Measurements from ENCODE around the gene UNC5B.

UNC5B gene

GRCh38 chr10:71223347-71224058 lies 11.1 kb downstream of the UNC5B start:
- DNase-seq, result no peak

- no peak for DNase-seq
These were observed 13.1 kb downstream of the UNC5B start for GRCh38 chr10:71225291-71226058.

- no peak for DNase-seq
These were observed 16.7 kb downstream of the UNC5B start for GRCh38 chr10:71228875-71229675.

- no peak for DNase-seq
These were observed 17.6 kb downstream of the UNC5B start for GRCh38 chr10:71229726-71230655.

GRCh38 chr10:71230656-71231025 lies 18.3 kb downstream of the UNC5B start:
- no peak for DNase-seq

- no peak for DNase-seq
These were observed 18.8 kb downstream of the UNC5B start for GRCh38 chr10:71231206-71231605.

GRCh38 chr10:71232089-71232998 lies 20.0 kb downstream of the UNC5B start:
- DNase-seq, result peak; percentile 16

GRCh38 chr10:71233482-71233892 lies 21.1 kb downstream of the UNC5B start:
- DNase-seq, result no peak

GRCh38 chr10:71234004-71234894 lies 21.9 kb downstream of the UNC5B start:
- no peak for DNase-seq

- no peak for DNase-seq
These were observed 22.8 kb downstream of the UNC5B start for GRCh38 chr10:71234970-71235685.

- DNase-seq, result no peak
These were observed 23.4 kb downstream of the UNC5B start for GRCh38 chr10:71235808-71236207.

GRCh38 chr10:71236286-71236685 lies 23.9 kb downstream of the UNC5B start:
- DNase-seq, result no peak

- DNase-seq, result no peak
These were observed 24.7 kb downstream of the UNC5B start for GRCh38 chr10:71236822-71237682.

GRCh38 chr10:71237843-71238623 lies 25.7 kb downstream of the UNC5B start:
- no peak for DNase-seq

GRCh38 chr10:71238626-71239025 lies 26.3 kb downstream of the UNC5B start:
- DNase-seq, result no peak

GRCh38 chr10:71239131-71239915 lies 27.0 kb downstream of the UNC5B start:
- no peak for DNase-seq
